ENCODE measurements around the gene SLC39A11.
"Not testable (repeated sequence)": the region's sequence is repeated elsewhere in the genome, so short reads cannot be mapped to it uniquely, and the experiment has no call there.

Gene SLC39A11

DNA sequence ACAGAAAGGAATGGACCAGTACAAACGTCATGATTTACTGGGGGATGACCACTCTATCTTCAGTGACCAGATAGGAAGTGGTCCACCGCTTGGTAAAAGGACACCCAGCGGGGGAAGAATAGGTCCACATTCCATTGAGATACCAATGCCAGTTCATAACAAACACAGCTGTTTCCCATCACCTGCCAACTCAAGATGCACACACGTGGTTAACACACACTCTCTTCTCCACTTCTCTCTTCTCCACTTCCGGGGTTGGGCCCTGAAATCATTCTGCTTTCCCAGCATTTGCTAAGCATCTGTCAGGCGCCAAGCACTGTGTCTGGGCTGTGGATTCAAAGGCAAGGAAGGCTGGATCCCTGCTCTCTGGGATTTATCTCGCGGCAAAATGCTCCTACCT, 175.5 kb downstream of the SLC39A11 start:
- no peak for DNase-seq (ENCODE audit: low spot score)

DNA sequence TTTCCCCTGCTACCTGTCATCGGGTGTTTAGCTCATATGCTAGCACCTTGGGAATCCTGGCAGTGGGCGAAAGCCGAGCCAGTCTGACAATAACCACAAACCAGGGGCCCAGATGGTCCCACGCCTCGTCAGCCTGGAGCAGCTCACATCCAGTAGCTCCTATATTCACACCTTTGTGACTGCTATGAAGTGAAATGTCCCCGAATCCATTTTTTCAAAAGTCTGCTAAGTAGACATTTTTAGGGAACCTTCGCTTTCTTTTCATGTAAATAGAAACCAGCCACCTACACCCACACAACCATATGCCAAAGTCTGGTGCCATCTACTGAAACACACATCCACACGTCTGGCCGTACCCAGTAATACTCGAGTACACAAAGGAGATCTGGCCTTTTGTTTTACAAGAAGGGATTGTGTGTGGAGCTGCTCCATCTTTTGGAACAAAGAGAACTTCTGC, 176.8 kb downstream of the SLC39A11 start:
- no peak for DNase-seq (ENCODE audit: low spot score)

DNA sequence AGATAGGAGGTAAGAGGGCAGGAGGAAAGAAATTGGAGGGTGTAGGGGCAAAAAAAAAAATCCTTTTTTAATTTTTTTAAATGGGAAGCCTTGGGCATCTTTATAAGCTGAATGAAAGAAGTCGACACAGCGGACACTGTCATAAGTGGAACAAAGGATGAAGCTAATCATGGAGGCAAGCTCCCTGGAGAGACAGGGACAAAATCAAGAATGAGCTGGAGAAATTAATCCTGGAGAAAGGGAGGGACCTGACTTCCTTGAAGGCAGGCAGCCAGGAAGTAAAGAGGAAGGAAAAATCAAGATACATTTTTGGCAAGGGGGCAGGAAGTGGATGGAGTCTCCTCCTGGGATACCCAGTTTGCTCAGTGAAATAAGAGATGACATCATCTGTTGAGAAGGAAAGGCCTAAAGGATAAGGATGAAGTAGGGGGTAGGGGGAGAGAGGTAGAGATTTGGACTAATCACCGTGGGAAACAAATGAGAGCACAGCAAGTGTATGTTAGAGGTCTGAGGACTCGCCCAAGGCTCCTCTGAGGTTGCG, 179.3 kb downstream of the SLC39A11 start:
- DNase-seq (ENCODE audit: low spot score) = no peak

DNA sequence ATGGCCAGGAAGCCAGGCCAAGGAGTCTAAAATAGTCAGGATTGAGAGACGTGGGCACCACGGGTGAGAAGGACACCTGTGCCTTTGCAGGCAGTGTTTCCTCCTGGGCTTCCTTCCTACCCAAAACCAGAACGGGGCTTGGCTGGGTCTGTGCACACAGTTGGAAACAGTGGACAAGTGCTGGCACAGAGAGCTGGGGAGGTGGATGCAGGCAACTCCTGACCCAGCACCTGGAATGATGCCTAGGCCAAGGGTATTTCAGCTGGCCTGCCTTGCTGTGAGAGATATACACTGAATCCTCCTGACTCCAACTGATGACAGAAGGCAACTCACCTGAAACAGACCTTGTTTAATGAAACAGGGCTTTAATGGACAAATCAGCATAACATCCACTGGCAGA, 186.2 kb downstream of the SLC39A11 start:
- no peak for DNase-seq (ENCODE audit: low spot score)

DNA sequence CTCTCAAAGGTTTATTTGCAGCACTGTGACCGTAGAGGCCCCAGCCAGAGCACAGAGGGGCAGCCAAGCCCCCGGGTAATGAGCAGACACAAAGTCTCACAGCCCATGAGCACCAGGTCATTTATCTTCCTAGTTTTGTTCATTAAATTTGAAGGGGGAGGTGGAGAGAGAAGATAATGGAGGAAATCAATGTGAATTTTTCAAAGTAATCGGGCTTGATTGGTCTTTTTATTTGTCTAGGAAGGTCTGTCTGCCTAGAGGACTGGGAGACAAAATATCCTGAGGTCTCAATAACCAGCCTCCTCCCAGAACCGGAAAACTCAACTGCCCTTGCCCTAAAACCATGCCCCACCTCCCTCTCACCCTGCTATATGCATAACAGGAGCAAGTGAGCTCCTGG, 189.0 kb downstream of the SLC39A11 start:
- DNase-seq (ENCODE audit: low spot score) = no peak

DNA sequence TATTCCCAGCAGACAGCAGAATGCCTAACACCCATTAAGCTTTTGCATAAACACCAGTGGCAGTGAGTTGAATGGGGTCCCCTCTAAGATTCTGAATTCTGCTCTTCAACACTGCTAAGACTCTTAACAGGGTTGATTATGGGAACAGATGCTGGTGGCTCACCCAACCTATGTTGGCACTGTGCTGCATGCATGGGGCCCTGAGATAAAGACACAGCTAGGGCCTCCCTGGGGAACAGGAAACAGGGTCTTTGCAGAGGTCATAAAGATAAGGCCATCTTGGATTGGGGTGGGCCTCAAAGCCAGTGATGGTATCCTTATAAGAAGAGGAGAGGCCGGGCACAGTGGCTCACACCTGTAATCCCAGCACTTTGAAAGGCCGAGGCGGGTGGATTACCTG, 190.8 kb downstream of the SLC39A11 start:
- DNase-seq (ENCODE audit: low spot score) = no peak

DNA sequence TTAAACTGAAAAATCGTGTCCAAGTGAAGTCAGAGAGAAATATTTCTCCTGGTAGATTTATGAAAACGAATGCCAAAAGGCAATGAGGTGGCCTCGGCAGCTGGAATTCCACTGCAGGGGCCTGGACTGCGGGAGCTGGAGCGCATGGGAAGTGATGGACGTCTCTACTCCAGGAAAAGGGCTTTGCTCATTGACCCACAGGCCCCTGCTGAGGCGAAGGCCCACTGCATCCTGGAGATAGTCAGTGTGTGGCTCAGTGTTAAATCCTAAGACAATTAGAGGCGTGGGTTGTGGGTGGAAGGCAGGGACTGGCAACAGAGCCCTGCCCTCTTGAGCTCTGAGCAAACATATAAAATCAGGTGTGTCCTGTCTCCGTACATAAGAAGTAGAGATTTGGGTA, 191.4 kb downstream of the SLC39A11 start:
- DNase-seq (ENCODE audit: low spot score) = no peak

DNA sequence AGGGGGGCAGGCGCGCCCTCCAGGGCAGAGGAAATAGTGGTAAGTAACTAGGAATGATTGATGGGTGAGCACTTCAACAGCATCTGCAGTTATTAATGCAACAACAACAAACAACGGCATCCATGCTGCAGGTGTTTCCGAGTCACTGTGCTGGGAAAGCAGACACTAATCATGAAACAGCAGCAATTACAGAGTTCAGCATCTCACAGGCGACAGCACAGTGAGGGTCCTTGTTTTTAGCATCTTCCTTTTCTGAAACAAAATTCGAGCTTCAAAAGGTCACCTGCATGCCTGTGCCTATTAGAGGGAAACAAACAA, 191.9 kb downstream of the SLC39A11 start:
- no peak for DNase-seq (ENCODE audit: low spot score)

DNA sequence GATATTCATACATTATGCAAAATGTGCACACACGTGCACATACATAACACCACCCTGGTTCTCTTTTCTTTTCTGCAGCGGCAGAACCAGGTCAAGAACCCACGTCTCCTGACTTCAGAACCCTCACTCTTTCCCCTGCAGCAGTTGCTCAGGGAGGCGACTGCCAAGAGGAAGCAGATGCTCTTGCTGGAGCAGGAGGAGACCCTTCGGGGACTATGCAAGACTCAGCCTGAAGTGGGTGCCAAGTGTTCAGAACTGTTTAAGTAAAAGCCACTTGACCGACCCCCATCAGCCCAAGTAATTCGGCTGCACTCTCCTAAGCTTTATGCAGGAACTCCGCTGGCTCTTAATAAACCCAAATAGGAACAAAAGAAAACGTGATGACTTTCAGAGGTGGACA, 193.8 kb downstream of the SLC39A11 start:
- DNase-seq (ENCODE audit: low spot score) = no peak

DNA sequence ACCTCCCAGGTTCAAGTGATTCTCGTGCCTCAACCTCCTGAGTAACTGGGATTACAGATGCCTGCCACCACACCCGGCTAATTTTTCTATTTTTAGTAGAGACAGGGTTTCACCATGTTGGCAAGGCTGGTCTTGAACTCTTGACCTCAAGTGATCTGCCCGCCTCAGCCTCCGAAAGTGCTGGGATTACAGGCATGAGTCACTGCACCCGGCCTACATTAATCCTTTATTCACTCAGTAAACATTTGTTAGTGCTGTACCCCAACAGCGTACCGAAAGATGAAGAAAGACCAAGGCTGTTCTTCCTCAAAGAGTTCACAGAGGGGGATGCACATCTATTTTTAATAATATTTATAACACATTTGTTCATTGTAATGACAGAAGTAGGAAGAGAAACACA, 196.2 kb downstream of the SLC39A11 start:
- DNase-seq (ENCODE audit: low spot score) = not testable (repeated sequence)

DNA sequence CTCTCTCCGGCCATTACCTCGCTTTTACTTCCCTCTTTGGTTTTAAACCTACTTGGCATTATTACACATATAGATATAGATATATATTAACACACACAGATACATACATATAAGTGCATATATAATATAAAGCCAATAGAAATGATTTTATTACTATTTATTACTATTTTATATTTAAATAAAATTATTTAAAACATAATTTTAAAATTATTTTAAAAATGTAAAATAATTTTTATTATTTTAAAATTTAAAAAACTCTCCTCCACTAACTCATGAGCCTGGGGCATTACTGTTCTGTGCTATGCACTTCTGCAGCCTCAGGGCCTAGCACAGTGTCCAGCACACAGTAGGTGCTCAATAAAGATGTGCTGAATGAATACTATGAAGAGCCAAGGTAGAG, 200.9 kb downstream of the SLC39A11 start:
- DNase-seq (ENCODE audit: low spot score) = no peak

DNA sequence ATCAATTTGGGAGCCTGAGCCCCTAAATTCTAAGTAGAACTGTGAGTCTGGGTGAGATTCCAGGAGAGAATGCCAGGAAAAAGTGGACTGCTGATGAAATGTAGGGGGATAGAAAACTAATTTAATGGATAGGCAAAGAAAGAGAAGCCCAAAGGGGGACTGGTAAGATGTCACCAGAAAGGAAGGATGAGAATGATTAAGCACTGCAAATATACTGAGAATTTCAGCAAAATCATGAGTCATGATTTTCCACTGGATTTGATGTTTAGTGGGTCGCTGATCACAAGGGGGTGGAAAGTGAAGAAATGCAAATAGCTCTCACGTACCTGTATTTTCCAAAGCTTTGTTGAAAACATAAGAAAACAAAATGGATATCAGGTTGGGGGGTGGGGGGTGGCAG, 201.8 kb downstream of the SLC39A11 start:
- no peak for DNase-seq (ENCODE audit: low spot score)

DNA sequence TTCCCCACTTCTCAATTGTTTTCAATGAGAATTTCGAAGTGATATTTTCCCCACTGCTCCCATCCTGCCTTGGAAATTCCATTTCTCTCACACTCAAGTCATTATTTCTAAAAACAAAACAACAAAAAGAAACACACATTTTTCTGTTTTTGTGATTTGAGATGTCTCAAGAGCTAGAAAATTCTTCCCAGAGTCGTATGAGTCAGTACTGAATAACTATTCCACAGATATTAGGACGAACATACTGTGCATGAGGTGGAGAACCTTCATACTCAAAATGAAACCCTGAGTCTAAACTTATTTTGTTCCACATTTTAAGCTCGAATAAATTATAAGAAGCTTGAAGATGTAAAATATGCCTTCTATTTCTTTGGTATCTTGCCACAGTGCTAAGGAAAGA, 204.6 kb downstream of the SLC39A11 start:
- DNase-seq (ENCODE audit: low spot score) = no peak

DNA sequence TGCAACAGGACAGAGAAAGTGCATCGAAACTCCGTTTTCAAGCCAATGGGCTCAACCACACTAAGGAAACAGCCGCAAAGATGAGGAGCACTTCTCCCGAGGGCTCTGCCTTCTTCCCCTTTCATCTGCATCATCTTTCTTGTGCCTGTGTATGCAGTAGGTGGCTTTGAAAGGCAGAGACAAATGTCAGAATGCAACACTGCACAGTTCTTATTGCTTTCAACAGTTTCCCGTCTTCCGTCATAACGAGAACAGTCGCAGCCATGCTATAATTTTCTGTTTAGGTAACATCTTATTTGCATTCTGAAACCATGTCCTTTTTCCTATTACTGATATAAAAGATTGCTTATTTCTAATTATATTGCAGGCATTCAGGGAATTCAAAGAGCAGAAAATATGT, 205.2 kb downstream of the SLC39A11 start:
- DNase-seq (ENCODE audit: low spot score) = no peak

DNA sequence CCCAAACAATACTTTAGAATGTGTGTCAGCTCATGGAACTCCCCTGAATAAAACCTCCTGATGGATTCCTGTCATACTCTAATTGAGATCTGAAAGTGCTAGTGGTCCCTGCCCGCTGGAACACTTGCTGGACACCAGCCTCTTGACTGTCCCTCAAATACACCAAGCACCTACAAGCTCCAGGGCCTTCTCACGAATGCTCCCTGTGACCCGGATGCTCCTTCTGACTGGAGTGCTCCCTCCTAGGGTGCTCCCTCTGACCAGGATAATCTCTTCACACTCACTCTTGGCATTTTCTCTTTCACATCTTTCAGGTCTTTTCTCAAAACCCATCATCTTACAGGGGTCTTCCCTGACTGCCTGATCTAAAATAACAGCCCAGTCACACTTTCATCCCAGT, 205.9 kb downstream of the SLC39A11 start:
- DNase-seq (ENCODE audit: low spot score) = no peak

DNA sequence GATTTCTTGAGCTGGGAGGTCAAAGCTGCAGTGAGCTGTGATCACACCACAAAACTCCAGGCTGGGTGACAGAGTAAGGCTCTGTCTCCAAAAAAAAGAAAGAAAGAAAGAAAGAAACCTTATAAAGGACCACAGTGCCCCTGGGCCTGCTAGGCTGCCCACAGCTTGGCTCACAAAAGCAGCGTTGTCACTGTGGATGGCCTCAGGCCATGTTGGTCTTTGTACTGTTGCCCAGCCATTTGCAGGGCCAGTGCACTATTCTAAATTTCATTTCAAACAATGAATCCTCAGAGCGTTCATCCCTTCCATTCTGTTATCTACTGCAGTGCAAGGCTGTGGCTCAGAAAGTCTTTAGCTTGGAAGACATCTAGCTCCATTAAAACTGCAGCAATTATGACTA, 208.4 kb downstream of the SLC39A11 start:
- DNase-seq (ENCODE audit: low spot score) = peak; percentile 91

DNA sequence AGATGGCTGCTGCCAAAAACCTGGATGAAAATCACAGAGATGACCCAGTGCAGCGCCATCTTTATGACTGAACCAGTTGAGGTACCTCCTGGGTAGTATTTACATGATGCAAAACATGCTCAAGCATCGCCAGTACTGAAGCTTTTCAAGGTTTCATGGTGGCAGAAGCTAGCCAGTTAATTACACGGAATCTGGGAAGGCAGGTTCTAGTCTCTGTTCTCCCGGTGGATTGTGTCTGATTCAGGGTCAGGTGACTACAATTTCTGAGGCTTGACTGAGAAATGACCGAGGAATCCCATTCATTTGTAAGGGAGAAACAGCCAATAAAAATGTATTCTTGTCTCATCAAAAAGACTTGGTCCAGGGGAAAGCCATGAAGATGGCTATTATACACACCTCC, 209.1 kb downstream of the SLC39A11 start:
- DNase-seq (ENCODE audit: low spot score) = no peak

DNA sequence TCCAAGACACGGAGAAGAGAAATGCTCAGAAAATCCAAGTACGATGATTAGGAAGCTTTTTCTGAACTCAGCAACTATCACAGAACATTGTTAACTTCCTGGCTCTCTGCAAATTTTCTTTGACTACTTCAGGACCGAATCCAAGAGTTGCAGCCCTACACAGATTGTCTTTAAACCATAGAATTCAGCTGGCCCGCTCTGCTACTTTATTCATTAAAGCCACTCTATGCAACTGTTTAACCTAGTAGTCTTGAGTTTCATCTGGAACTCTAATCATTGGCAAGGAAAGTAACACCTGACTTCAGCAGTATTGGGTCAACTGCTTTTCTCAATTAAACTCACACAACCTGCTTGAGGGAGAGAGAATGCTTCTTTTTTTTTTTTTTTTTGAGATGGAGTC, 210.1 kb downstream of the SLC39A11 start:
- no peak for DNase-seq (ENCODE audit: low spot score)

DNA sequence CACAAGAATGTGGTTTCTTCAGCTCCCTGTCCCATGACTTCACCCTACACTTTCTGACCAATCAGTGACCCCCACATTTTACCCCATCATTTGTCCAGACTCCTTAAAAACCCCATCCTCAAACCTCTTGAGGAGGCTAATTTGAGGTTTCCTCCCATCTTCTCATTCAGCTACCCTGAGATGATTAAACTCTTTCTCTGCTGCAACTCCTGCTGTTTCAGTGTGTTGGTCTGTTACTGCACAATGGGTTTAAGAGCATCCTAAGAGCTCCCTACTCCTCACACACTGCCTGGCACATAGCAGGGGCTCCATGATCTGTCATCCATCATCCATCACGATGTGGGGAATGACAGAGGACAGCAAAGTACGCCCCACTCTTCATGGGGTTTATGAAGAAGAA, 212.6 kb downstream of the SLC39A11 start:
- DNase-seq (ENCODE audit: low spot score) = no peak

DNA sequence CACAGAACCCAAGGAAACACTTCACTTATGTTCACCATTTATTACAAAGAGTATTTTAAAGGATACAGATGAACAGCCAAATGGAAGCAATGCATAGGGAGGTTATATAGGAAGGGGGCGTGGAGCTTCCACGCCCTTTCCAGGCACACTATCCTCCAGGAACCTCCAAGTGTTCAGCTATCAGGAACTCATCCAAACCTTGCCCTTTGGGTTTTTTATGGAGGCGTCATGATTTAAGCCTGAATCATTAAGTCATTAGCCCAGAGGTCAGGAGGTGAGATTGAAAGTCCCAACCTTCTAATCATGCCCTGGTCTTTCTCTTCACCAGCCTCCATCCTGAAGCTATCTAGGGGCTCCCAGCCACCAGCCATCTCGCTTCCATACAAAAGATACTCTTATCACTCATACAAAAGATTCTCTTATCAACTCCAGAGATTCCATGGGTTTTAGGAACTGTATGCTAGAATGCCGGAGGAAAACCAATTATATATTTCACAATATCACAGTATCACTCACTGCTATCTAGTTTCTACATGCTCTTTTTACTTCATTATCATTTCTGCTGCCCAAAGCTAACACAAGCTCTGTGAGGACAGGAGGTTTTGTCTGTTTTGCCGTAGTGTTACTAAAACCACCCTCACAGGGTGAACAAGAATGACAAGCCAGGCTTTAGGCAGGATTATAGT, 213.4 kb downstream of the SLC39A11 start:
- DNase-seq (ENCODE audit: low spot score) = no peak

DNA sequence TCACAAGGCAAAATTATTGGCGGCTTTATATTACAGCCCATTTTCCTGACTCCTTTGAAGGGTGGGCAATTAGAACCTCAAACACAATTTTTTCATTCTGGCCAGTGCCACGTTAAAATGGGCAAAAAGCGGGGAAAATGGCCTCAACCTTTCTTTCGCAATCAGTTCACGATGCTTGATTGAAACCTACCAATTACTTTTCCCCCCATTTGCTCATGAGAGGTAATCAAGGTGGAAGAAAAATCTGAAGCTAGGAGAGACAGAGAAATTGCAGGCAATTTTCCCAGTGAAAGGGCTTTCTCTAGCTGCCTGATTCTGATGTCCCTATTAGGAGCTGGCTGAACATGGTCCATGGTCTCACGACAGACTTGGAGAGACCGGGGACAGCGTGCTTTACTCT, 215.1 kb downstream of the SLC39A11 start:
- DNase-seq (ENCODE audit: low spot score) = no peak

DNA sequence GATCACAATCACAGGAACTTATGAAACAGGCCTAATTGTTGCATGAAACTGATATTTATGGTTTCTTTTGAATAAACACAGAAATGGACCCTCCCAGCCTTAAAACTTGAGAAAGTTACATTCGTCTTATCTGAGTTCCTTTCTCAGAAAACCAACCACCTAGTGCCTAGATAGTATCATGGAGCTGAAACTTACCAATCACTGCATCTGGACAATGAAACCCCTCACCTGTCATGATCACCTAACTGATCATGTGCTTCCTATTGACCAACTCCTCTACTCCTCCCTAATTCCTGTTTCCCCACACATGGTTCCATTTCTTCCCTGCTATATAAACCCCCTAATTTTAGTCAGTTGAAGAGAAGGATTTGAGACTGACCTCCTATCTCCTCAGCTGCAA, 216.1 kb downstream of the SLC39A11 start:
- DNase-seq (ENCODE audit: low spot score) = no peak

DNA sequence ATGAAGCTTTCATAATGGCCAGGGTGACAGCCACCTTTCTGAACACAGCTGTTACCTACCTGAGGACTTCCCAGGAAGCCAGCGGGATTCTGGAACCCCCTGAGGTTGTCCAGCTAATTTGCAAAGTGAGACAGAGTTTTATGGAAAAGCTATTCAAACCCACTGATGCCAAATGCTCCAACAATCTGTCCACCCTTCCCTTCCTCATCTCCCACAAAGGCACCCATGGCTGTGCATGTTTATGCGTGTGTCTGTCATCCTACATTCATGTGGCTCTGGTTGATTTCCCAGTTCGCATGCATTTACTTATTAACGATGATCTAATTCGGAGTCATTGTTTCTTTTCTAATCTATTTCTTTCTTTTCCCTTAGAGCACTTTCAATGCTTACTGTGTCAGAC, 217.1 kb downstream of the SLC39A11 start:
- DNase-seq (ENCODE audit: low spot score) = no peak

DNA sequence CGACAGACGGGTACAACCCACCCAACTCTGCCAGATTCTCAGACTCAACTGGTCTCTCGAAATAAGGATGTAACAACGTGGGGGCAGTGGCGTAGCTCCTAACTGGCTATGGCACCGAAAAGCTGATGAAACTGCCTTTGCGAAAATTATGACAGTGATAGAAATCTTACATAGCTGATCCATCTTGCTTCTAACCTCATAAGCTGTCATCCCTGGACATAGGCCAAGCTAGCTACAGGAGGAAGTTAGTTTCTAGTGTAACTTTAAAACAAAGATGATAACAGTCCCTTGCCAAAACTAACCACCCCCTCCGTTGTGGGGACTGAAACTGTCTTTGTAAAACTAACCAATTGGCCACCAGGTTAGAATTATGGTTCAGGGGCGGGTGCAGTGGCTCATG, 220.1 kb downstream of the SLC39A11 start:
- DNase-seq (ENCODE audit: low spot score) = no peak
